Measurements from ENCODE around the gene HS6ST3. TPM values are rescaled to one million over a fixed set of nuclear protein-coding genes. Genes with fewer than 3 reads are reported as not detected.

The HS6ST3 gene
- total RNA-seq, 1 experiment from 2014 or later: 1.2 TPM

- Mint-ChIP-seq H3K4me1 (no peaks in the 10 kb centered on the region), H3K27ac (no peak overlapping the region), H3K9me3 (peaks cover 6% of the 10 kb centered on the region), H3K36me3 (no peaks in the 10 kb centered on the region), H3K27me3 (ENCODE audit: low read depth) (no peaks in the 10 kb centered on the region), H3K4me3 (no peak overlapping the region)
- DNase-seq (ENCODE audit: low spot score) (no peak), ATAC-seq (no peak)
- ChIA-PET POLR2A (no interaction called here), CTCF (no interaction called here)
- TF ChIP-seq ZNF671 (CRISPR knock-in tag; IDR thresholded peaks at IDR 0.05) (no peak), CREM (CRISPR knock-in tag; IDR thresholded peaks at IDR 0.05) (no peak), SP1 (CRISPR knock-in tag; conservative IDR thresholded peaks at IDR 0.05) (no peak), NR1H2 (CRISPR knock-in tag; IDR thresholded peaks at IDR 0.05) (no peak), E2F1 (CRISPR knock-in tag; IDR thresholded peaks at IDR 0.05) (no peak), ZNF423 (CRISPR knock-in tag; IDR thresholded peaks at IDR 0.05) (no peak), FOXP4 (CRISPR knock-in tag; IDR thresholded peaks at IDR 0.05) (no peak), GABPB1 (CRISPR knock-in tag; IDR thresholded peaks at IDR 0.05) (no peak), ATF2 (CRISPR knock-in tag; IDR thresholded peaks at IDR 0.05; ENCODE audit: borderline replicate concordance, low read depth) (no peak), ATF3 (CRISPR knock-in tag; conservative IDR thresholded peaks at IDR 0.05) (no peak), FOXK1 (CRISPR knock-in tag; IDR thresholded peaks at IDR 0.05) (no peak)
Measured at GRCh38 chr13:96428911-96429310, 339.0 kb downstream of the HS6ST3 start.

GRCh38 chr13:96431044-96431581 is 341.2 kb downstream of the HS6ST3 start:
- no peak for DNase-seq (ENCODE audit: low spot score)
- H3K9me3 Mint-ChIP-seq: peaks cover 6% of the 10 kb centered on the region
- CTCF ChIA-PET: no interaction called here
- POLR2A ChIA-PET: no interaction called here
- ATAC-seq: no peak
- H3K27ac Mint-ChIP-seq: no peak overlapping the region
- TF ChIP-seq CDX4 (CRISPR knock-in tag; IDR thresholded peaks at IDR 0.05; ENCODE audit: borderline replicate concordance) (no peak), ZNF425 (CRISPR knock-in tag; conservative IDR thresholded peaks at IDR 0.05) (no peak), ZNF532 (CRISPR knock-in tag; IDR thresholded peaks at IDR 0.05; ENCODE audit: borderline replicate concordance) (no peak), ETV6 (CRISPR knock-in tag; IDR thresholded peaks at IDR 0.05) (no peak)
- H3K36me3 Mint-ChIP-seq: no peaks in the 10 kb centered on the region
- no peaks in the 10 kb centered on the region for H3K27me3 Mint-ChIP-seq (ENCODE audit: low read depth)
- H3K4me3 Mint-ChIP-seq: no peak overlapping the region
- no peaks in the 10 kb centered on the region for H3K4me1 Mint-ChIP-seq

All from WTC11 (cell line).